Tibial artery (tissue), 4 donors: ENCODE results near the gene WNK1.

Experiments
- DNase-seq, 2 donors: peaks; one replicate each; pipeline ENCODE4 v3.0.0-alpha.2; 2019
- H3K27ac ChIP-seq, 2 donors: fragments of 200-600 bp; sonication (generic) in 1 of 2; 1 replicate in 1 of 2; 2 replicates in 1 of 2; pipeline ENCODE4 v1.5.1; 2018 to 2019; ENCODE audit warnings: mild to moderate bottlenecking in 1 of 2
- H3K27me3 ChIP-seq, 2 donors: fragments of 200-600 bp; sonication (generic) in 1 of 2; one replicate each; pipeline versions ENCODE4 v1.5.1 to v1.6.0; 2016 to 2019
- H3K36me3 ChIP-seq, 3 donors: fragments of 200-600 bp; sonication (generic) in 2 of 3; one replicate each; pipeline ENCODE4 v1.5.1; 2016 to 2019; ENCODE audit warnings: mild to moderate bottlenecking in 2 of 3
- H3K4me1 ChIP-seq, 4 donors: fragments of 200-600 bp; sonication (generic) in 2 of 4; 1 replicate in 3 of 4; 2 replicates in 1 of 4; pipeline ENCODE4 v1.5.1; 2016 to 2019
- H3K4me3 ChIP-seq, 2 donors: fragments of 200-600 bp; sonication (generic) in 1 of 2; 1 replicate in 1 of 2; 2 replicates in 1 of 2; pipeline ENCODE4 v1.5.1; 2018 to 2019; ENCODE audit warnings: mild to moderate bottlenecking in 2 of 2
- H3K9me3 ChIP-seq, 3 donors: fragments of 200-600 bp; sonication (generic) in 1 of 3; one replicate each; pipeline ENCODE4 v1.5.1; 2016 to 2019
- CTCF ChIP-seq, 2 experiments: fragments of 200-600 bp in 1 of 2; fragments of 450-650 bp in 1 of 2; IDR thresholded peaks; one replicate each; pipeline ENCODE4 v1.5.1; 2017 to 2019; ENCODE audit warnings: antibody characterized with exemption in 2 of 2, mild to moderate bottlenecking in 1 of 2, moderate library complexity in 1 of 2
- intact Hi-C: fragments of 100-400 bp; cut with DNase I; formaldehyde crosslinking; loops from one replicate; pipeline ENCODE4 v1.15.0; 2023; ENCODE audit warnings: low total_unique reads

WNK1 gene

GRCh38 chr12:911191-911826 lies 158.9 kb downstream of the WNK1 start:
- Histone ChIP-seq H3K36me3 (peaks cover 64 to 93% (median 92%) of the 10 kb centered on the region in 3 donors), H3K4me3 (no peak overlapping the region)

GRCh38 chr12:912466-913235 lies 160.3 kb downstream of the WNK1 start:
- no peaks in the 10 kb centered on the region for H3K9me3 ChIP-seq
- peaks cover 62 to 94% (median 88%) of the 10 kb centered on the region in 3 donors for H3K36me3 ChIP-seq
- no peak for DNase-seq
- H3K4me1 ChIP-seq, result peaks cover 0 to 13% (median 3%) of the 10 kb centered on the region in 4 donors
- intact Hi-C loops, result no loop called here
- TF ChIP-seq CTCF (IDR thresholded peaks at IDR 0.05), result no peak
- no peak overlapping the region for H3K27ac ChIP-seq
- no peaks in the 10 kb centered on the region for H3K27me3 ChIP-seq
- no peak overlapping the region for H3K4me3 ChIP-seq

More at GRCh38 chr12:911191-911826, 158.9 kb downstream of the WNK1 start:
- peaks cover 0 to 13% (median 3%) of the 10 kb centered on the region in 4 donors for H3K4me1 ChIP-seq
- no peak for DNase-seq
- no peaks in the 10 kb centered on the region for H3K27me3 ChIP-seq
- H3K9me3 ChIP-seq, result no peaks in the 10 kb centered on the region
- intact Hi-C loops, result no loop called here
- no peak overlapping the region for H3K27ac ChIP-seq
- no peak for TF ChIP-seq CTCF (IDR thresholded peaks at IDR 0.05)

GRCh38 chr12:913919-914698 lies 161.7 kb downstream of the WNK1 start:
- TF ChIP-seq CTCF (IDR thresholded peaks at IDR 0.05), result no peak
- peaks cover 0 to 13% (median 3%) of the 10 kb centered on the region in 4 donors for H3K4me1 ChIP-seq
- intact Hi-C loops, result no loop called here
- H3K4me3 ChIP-seq, result no peak overlapping the region
- DNase-seq, result no peak
- no peaks in the 10 kb centered on the region for H3K9me3 ChIP-seq
- no peaks in the 10 kb centered on the region for H3K27me3 ChIP-seq
- peaks cover 48 to 89% (median 86%) of the 10 kb centered on the region in 3 donors for H3K36me3 ChIP-seq
- H3K27ac ChIP-seq, result no peak overlapping the region

GRCh38 chr12:915090-915489 lies 162.7 kb downstream of the WNK1 start:
- intact Hi-C loops, result no loop called here
- peaks cover 0 to 13% (median 3%) of the 10 kb centered on the region in 4 donors for H3K4me1 ChIP-seq
- H3K36me3 ChIP-seq, result peaks cover 50 to 88% (median 82%) of the 10 kb centered on the region in 3 donors
- no peak for DNase-seq
- no peak overlapping the region for H3K27ac ChIP-seq
- H3K4me3 ChIP-seq, result no peak overlapping the region
- no peaks in the 10 kb centered on the region for H3K27me3 ChIP-seq
- H3K9me3 ChIP-seq, result no peaks in the 10 kb centered on the region
- no peak for TF ChIP-seq CTCF (IDR thresholded peaks at IDR 0.05)

GRCh38 chr12:916240-916639 lies 163.9 kb downstream of the WNK1 start:
- H3K36me3 ChIP-seq, result peaks cover 54 to 91% (median 72%) of the 10 kb centered on the region in 3 donors

More at GRCh38 chr12:916240-916639, 163.9 kb downstream of the WNK1 start:
- no peaks in the 10 kb centered on the region for H3K27me3 ChIP-seq
- H3K4me1 ChIP-seq, result peaks cover 0 to 12% (median 2%) of the 10 kb centered on the region in 4 donors
- no peak for TF ChIP-seq CTCF (IDR thresholded peaks at IDR 0.05)
- no peaks in the 10 kb centered on the region for H3K9me3 ChIP-seq
- no peak overlapping the region for H3K4me3 ChIP-seq
- DNase-seq, result no peak
- H3K27ac ChIP-seq, result no peak overlapping the region
- intact Hi-C loops, result no loop called here
